Ishikawa (cell line): ENCODE data around the gene RNF217.

Experiments used
- CEBPB ChIP-seq: IDR thresholded peaks from 2 replicates; pipeline ENCODE4 v1.6.1; 2012
- CREB1 ChIP-seq: IDR thresholded peaks from 2 replicates; pipeline ENCODE4 v1.6.1; 2012; ENCODE audit warnings: low read depth
- EGR1 ChIP-seq: IDR thresholded peaks from 2 replicates; pipeline ENCODE4 v1.6.1; 2012
- EP300 ChIP-seq: IDR thresholded peaks from 2 replicates; pipeline ENCODE4 v1.6.1; 2012; ENCODE audit warnings: borderline replicate concordance
- FOXM1 ChIP-seq: IDR thresholded peaks from 2 replicates; pipeline ENCODE4 v1.6.1; 2012; ENCODE audit warnings: low read depth, borderline replicate concordance
- NFIC ChIP-seq: IDR thresholded peaks from 2 replicates; pipeline ENCODE4 v1.6.1; 2012
- RAD21 ChIP-seq: IDR thresholded peaks from 2 replicates; pipeline ENCODE4 v1.6.1; 2012; ENCODE audit warnings: low read depth
- TAF1 ChIP-seq: IDR thresholded peaks from 2 replicates; pipeline ENCODE4 v1.6.1; 2012; ENCODE audit warnings: low read depth, mild to moderate bottlenecking
- TCF12 ChIP-seq: IDR thresholded peaks from 2 replicates; pipeline ENCODE4 v1.6.1; 2012; ENCODE audit warnings: low read depth
- TEAD4 ChIP-seq: IDR thresholded peaks from 2 replicates; pipeline ENCODE4 v1.6.1; 2012
- USF1 ChIP-seq: IDR thresholded peaks from 2 replicates; pipeline ENCODE4 v1.6.1; 2012
- YY1 ChIP-seq: IDR thresholded peaks from 2 replicates; pipeline ENCODE4 v1.6.1; 2012; ENCODE audit warnings: low read depth
- ZBTB7A ChIP-seq: IDR thresholded peaks from 2 replicates; pipeline ENCODE4 v1.6.1; 2012; ENCODE audit warnings: low read depth
- TF ChIP-seq, protein P1 (sequence below): IDR thresholded peaks from 2 replicates; pipeline ENCODE4 v1.6.1; 2012; ENCODE audit warnings: low read depth, mild to moderate bottlenecking
- TF ChIP-seq, protein P2 (sequence below): IDR thresholded peaks from 2 replicates; pipeline ENCODE4 v1.6.1; 2012

Gene RNF217, protein sequence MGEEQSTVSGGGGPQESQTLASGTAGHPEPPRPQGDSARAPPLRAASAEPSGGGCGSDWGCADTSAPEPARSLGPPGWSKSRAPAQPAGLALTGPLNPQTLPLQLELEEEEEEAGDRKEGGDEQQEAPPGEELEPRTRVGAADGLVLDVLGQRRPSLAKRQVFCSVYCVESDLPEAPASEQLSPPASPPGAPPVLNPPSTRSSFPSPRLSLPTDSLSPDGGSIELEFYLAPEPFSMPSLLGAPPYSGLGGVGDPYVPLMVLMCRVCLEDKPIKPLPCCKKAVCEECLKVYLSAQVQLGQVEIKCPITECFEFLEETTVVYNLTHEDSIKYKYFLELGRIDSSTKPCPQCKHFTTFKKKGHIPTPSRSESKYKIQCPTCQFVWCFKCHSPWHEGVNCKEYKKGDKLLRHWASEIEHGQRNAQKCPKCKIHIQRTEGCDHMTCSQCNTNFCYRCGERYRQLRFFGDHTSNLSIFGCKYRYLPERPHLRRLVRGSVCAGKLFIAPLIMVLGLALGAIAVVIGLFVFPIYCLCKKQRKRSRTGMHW

GRCh38 chr6:124961777-124962638 lies at the start of gene RNF217:
Gene RNF217, plus strand, starts transcription at chr6:124962437. Its CDS starts 108 bp downstream, at chr6:124962545.
- TF ChIP-seq FOXM1 (no peak), ZBTB7A (peak; percentile 93), CREB1 (no peak), CEBPB (no peak), TAF1 (no peak), YY1 (0 out of 2 replicates have a peak, but pooled peaks have one; percentile 23), RAD21 (peak; percentile 11; the same call in 1 of the 2 replicates), TEAD4 (no peak), NFIC (no peak; the same call in 1 of the 2 replicates), TCF12 (0 out of 2 replicates have a peak, but pooled peaks have one; percentile 12), USF1 (no peak), EP300 (no peak), EGR1 (peak; percentile 27; the same call in 1 of the 2 replicates)
- TF ChIP-seq, protein P1, sequence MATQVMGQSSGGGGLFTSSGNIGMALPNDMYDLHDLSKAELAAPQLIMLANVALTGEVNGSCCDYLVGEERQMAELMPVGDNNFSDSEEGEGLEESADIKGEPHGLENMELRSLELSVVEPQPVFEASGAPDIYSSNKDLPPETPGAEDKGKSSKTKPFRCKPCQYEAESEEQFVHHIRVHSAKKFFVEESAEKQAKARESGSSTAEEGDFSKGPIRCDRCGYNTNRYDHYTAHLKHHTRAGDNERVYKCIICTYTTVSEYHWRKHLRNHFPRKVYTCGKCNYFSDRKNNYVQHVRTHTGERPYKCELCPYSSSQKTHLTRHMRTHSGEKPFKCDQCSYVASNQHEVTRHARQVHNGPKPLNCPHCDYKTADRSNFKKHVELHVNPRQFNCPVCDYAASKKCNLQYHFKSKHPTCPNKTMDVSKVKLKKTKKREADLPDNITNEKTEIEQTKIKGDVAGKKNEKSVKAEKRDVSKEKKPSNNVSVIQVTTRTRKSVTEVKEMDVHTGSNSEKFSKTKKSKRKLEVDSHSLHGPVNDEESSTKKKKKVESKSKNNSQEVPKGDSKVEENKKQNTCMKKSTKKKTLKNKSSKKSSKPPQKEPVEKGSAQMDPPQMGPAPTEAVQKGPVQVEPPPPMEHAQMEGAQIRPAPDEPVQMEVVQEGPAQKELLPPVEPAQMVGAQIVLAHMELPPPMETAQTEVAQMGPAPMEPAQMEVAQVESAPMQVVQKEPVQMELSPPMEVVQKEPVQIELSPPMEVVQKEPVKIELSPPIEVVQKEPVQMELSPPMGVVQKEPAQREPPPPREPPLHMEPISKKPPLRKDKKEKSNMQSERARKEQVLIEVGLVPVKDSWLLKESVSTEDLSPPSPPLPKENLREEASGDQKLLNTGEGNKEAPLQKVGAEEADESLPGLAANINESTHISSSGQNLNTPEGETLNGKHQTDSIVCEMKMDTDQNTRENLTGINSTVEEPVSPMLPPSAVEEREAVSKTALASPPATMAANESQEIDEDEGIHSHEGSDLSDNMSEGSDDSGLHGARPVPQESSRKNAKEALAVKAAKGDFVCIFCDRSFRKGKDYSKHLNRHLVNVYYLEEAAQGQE = peak; percentile 29; the same call in 1 of the 2 replicates
- TF ChIP-seq, protein P2, sequence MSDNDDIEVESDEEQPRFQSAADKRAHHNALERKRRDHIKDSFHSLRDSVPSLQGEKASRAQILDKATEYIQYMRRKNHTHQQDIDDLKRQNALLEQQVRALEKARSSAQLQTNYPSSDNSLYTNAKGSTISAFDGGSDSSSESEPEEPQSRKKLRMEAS = no peak

DNA sequence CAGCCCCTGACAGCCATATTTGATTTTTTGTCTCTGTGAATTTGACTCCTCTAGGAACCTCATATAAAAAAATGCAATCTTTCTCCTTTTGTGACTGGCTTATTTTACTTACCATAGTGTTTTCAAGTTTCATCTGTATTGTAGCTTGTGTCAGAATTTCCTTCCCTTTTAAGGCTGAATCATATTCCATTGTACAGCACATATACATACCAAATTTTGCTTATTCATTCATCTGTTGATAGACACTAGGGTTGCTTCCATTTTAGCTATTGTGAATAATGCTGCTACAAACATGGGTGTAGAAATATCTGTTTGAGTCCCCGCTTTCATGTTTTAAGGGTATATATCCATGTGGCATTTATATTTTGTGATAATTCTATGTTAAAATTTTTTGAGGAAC lies 49.2 kb upstream of the RNF217 start:
- TF ChIP-seq EGR1 = no peak
- no peak for TF ChIP-seq FOXM1
- no peak for TF ChIP-seq YY1
- TF ChIP-seq CEBPB = no peak
- no peak for TF ChIP-seq EP300
- TF ChIP-seq NFIC = no peak
- TF ChIP-seq, protein P2 = no peak
- TF ChIP-seq TCF12 = no peak
- TF ChIP-seq ZBTB7A = no peak
- no peak for TF ChIP-seq TAF1
- no peak for TF ChIP-seq CREB1
- TF ChIP-seq RAD21 = no peak
- TF ChIP-seq USF1 = no peak
- no peak for TF ChIP-seq TEAD4
- TF ChIP-seq, protein P1 = no peak

DNA sequence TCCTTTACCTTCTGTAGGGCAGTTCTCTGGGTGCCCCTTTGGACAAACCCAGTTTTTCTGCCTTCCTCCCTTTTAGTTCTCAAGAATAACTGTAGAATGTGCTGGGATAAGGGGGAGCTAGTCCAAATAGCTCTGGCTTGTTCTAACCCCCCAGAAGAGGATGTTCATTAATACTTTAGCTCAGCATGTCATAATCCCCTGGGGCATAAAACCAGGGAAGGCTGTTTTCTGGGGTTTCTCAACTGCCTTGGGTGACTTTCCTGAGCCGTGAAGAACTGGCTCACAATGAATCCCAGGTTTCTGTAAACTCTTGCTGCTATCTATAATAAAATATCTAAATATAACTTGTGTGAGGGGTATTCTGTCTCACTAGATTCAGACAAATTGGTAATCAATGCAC lies 44.5 kb upstream of the RNF217 start:
- TF ChIP-seq TAF1 (no peak), TEAD4 (no peak), CREB1 (no peak)

DNA sequence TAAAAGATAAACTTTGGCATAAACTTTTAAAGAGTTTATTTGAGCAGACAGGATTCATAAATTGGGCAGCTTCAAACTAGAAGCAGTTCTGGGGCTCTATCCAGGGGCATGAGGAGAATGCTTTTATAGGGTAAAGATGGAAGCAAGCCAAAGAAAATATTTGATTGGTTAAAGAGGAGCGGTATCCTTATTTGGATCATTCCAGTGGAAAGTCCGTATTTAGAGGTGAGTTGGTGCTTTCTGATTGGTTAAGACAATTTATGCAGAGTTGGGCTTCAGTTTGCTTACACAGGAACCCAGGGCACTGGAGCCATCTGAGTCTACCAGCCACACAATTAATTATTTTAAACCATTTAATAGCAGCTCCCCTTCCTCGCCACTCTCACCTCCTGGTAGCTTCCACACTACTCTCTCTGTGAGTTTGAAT lies 37.9 kb upstream of the RNF217 start:
- no peak for TF ChIP-seq RAD21
- no peak for TF ChIP-seq ZBTB7A
- TF ChIP-seq EGR1 = no peak
- TF ChIP-seq CEBPB = no peak
- TF ChIP-seq USF1 = no peak
- no peak for TF ChIP-seq NFIC
- no peak for TF ChIP-seq FOXM1
- no peak for TF ChIP-seq CREB1
- no peak for TF ChIP-seq YY1
- TF ChIP-seq, protein P1 = no peak
- no peak for TF ChIP-seq TAF1
- TF ChIP-seq TEAD4 = no peak
- no peak for TF ChIP-seq TCF12
